NCI-H1436 treated with DMSO at 0.1 percent for 48 hours (cell line): ENCODE measurements around the gene BAHD1.

Experiments used
- DNase-seq: peaks from one replicate; lab custom pipeline; 2025; lab: John Stamatoyannopoulos, UW

The BAHD1 gene

DNA sequence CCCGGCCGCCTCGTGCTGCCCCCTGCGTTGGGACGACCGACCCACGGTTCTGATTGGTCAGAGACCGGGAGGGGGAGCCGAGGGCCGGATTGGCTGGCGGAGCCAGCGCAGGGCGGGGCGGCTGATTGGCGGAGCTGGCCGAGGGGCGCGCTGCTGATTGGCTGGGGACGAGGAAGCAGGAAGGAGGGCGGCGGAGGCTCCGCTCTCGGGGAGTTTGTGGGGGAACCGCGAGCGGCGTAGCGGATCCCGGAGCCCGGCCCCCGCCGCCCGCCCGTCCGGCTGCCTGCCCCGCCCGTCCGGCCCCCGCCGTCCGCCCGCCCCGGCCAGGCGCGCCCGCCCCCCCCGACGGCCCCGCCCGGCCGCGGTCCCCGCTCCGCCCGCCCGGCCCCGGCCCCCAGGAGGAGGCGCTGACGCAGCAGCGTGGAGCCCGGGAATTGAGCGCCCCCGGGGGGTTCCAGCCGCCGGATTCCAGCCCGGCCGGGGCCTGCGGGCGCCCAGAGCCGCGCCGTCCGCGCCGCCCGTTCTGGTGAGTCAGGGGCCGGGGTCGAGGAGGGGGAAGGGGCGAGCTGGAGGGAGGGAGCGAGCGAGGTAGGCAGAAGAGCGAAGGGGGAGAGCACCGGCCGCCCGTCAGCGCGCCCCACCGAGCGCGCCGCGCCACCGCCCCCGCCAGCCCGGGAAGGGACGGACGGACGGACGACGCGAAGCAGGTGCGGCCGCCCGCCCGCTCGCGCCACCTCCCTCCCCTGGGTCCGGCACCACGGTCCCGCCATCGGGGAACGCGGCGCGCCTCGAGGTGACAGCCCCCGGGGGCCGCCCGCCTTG lies at the start of gene BAHD1:
Gene BAHD1, plus strand, starts transcription at position 211 of the 822 bp plus-strand sequence. CDS start 17,512 bp downstream, outside the sequence.
- peak; percentile 73 for DNase-seq

DNA sequence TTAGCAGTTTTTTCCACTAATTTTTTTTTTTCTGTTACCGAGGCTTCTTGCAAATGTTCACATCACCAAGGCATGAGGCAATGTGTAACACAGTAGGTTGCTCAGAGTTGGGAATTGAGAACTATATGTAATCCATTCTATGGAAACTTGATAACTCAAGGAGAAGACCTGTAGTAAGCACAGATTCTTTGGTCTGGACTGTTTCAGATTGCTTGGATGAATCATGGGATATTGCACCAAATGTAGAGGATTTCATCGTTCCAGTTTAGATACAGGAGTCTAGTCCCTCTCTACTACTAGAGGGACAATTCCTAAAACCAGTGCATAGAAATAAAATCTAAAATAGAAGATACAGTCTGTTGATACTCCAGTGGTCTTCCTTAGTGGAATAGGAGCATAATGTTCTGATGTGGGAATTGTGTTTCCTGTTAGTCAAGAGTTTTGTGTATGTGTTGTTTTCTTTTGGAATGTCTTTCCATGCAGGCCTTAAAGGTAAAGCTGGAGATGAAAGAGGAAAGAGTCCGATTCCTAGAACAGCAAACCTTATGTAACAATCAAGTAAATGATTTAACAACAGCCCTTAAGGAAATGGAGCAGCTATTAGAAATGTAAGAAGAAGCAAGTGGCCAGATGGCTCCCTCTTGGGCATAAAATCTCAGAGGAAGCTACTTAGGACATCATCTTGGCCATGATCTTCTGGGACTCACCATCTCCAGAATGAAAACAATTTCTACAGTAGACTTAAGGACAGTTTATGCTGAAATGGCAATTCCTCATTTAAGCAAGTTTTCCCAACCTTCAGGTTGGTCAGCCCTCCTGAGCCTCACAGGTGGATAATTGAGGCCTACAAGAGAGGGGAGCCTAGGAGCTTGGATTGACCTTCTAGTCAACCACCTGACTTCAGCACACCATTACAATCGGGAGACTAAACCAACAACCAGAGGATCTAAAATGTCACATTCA lies 47.5 kb upstream of the BAHD1 start:
- no peak for DNase-seq

DNA sequence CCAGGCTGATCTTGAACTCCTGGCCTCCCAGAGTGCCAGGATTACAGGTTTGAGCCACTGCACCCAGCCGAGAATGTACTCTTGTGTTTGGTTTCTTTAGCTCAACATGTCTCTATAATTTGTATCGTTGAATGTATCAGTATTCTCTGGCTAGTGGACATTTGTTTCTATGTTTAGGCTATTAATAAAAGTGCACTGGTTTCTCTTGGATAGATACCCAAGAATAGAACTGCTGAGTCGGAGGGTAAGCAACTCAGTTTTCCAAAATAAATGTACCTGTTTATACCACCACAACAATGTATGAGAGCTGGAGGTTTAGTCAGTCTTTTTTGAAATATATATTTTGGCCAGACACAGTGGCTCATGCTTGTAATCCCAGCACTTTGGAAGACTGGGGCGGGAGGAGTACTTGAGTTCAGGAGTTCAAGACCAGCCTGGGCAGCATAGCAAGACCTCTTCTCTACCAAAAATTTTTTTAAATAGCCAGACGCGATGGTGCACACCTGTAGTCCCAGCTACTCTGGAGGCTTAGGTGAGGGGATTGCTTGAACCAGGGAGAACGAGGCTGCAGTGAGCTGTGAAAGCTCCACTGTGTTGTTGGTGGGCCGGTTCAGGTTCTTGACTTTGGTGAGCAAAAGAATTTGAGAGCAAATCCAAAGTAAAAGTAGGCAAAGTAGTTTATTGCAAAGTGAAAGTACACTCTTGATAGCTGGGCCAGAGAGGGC lies 42.9 kb upstream of the BAHD1 start:
- DNase-seq, result no peak

DNA sequence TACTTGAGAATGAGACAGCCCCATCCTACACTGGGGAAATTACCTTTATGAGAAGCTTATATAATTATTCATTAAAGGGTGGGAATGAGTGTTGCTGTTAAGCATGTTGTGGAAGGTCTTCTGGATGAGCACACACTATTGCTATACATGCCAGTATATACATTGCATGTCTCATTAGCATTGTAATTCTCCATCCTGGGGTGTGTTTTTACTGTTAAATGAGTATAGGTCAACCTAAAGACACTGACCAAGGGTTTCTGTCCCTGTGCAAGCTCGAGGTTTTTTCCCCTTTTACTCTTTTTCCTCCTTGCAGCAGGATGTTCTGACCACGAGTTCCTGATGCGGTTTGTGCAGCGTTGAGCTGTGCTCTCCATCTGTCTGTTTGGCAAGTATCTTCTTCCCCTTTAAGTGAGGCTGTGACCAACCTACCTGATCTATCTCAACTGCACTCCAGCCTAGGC lies 42.3 kb upstream of the BAHD1 start:
- no peak for DNase-seq

DNA sequence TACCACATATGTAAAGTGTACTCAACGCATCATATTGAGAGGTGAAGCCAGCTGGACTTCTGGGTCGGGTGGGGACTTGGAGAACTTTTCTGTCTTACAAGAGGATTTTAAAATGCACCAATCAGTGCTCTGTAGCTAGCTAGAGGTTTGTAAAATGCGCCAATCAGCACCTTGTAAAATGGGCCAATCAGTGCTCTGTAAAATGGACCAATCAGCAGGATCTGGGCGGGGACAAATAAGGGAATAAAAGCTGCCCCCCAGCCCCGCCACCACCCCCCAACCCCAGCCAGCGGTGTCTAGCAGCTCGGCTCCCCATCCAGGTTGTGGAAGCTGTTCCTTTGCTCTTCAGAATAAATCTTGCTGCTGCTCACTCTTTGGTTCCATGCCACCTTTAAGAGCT lies 41.4 kb upstream of the BAHD1 start:
- DNase-seq, result no peak

DNA sequence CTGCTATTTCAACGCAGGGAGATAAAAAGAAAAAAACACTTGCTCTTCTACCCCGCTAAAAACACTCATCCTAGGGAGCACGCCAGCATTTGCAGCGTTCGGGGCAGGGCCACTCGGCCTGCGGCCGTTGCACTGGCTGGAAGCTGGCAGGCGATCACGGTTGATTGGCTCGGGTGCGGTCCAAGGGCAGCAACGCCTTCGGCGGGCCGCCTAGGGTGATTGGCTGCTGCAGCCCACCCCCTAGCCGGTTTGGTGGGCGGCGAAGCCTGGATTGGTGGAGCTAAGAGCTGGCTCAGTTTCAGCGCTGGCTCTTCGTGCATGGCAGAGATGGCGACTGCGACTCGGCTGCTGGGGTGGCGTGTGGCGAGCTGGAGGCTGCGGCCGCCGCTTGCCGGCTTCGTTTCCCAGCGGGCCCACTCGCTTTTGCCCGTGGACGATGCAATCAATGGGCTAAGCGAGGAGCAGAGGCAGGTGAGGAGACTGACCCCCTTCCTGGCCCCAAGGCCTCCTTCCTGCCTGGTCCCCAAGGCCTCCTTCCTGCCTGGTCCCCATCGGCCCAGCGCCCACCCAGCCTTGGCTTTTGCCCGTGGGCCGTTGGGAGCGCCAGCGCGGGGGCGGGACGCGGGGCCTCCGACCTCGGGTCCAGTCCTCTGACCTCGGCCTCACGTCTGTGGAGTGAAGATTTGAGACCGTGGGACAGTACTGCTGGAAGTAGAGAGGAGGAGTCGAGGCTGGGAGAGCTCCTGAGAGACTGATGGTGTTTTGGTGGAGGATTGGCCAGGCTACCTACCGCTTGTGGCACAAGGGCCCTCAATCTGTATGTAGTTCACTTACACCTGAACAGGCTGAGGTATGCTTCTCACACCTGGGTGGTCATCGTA lies 35.0 kb upstream of the BAHD1 start, which contains the start of gene IVD:
Gene IVD, plus strand, starts transcription at position 295 of the 881 bp plus-strand sequence. Its CDS starts 33 bp downstream, at position 328.
- DNase-seq, result peak; percentile 61

DNA sequence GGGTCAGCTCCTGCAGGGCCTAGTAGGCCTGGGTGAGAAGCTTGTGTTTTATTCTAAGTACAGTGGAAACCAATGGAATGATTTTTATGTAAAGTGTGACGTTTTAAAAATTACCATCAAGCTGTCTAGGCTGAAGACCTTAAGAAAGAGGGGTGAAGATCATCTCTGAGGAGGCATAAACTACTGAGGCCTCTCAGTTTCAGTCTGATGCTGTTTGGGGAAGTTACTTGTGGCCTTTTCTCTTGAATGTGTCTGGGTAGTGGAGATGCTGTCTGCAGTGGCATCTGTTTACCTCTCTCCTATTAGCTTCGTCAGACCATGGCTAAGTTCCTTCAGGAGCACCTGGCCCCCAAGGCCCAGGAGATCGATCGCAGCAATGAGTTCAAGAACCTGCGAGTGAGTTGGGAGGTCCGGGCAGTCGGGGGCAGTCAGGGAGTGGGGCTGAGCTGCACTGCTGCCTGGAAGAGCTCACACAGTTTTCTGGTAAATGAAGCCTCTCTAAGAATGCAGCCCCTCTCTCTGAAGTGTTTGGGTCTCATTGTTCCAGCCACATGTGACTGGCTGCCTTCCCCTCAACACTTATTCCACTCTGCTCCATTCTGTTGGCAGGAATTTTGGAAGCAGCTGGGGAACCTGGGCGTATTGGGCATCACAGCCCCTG lies 33.3 kb upstream of the BAHD1 start:
- no peak for DNase-seq

DNA sequence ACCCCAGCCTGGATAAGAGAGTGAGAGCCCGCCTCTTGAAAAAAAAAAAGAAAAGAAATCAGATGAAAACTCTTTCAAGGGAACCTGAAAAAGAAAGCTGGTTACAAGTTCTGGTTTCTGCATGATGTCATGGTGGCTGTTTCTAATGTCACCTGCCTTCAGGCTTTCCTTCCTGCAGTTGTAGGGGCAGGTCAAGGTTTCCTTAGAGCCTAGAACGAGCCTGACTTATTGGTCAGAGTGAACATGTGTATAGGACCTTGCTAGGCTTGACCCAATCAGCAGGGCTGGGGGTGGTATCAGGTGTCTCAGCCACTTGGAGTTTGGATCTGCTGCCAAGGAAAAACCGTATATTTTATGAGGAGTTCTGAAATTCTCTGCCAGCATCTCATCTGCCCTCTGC lies 31.4 kb upstream of the BAHD1 start:
- no peak for DNase-seq

DNA sequence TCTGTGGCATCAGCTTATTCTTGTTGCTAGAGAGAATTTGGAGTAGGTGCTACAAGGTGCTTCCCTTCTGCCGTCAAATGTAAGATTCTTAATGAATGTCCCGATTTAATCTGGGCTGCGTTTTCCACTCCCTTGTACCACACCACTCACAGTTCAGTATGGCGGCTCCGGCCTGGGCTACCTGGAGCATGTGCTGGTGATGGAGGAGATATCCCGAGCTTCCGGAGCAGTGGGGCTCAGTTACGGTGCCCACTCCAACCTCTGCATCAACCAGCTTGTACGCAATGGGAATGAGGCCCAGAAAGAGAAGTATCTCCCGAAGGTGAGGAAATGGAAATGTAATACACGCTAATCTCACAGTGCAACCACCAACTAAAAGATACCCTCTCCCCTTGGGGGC lies 30.3 kb upstream of the BAHD1 start:
- DNase-seq, result no peak

DNA sequence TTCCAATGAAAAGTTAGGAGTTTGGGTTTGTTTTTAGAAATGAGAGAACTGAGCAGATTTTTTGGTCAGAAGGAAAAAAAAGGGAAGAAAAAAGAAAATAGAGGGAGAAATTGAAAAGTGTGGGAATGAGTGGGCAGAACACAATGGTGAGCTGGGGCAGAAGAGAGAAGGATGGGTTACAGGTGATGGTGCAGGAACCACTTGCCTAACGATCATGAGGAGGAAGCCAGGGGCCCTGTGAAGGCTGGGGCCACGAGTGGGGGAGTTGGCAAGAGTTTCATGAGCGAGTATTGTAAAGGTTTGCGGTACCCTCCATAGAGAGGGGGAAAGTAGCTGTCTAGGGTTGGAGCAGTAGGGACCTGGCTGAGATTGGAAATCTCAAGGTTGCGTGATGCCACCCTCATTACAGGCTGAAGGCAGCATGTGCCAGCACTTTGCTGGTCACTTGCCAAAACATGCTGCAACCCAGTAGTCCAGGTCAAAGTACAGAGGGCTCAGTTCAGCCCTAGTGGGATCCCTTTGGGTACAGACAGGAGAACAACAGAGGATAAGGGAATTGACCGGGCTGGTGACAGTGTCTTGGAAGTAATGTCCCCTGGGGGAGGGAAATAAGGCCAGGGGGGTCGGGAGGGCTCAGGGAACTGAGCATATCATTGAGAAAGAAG lies 28.5 kb upstream of the BAHD1 start:
- no peak for DNase-seq

DNA sequence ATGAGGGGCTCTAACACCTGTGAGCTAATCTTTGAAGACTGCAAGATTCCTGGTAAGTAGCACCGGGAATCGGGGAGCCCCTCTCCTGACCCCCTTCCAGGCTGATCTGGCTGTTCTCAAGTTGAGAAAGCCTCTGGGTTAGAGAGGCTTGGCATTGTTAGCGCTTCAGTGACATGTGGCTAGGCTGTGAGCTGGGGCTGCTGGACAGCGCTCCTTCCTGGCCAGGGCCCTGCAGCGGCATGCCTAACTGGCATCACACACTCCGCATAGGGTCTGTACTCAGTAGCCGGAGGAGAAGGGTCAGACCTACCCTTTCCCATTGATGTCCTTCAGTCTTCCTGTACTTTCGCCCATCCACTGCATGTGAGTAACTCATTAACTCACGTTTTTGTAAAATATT lies 27.7 kb upstream of the BAHD1 start:
- DNase-seq, result no peak

DNA sequence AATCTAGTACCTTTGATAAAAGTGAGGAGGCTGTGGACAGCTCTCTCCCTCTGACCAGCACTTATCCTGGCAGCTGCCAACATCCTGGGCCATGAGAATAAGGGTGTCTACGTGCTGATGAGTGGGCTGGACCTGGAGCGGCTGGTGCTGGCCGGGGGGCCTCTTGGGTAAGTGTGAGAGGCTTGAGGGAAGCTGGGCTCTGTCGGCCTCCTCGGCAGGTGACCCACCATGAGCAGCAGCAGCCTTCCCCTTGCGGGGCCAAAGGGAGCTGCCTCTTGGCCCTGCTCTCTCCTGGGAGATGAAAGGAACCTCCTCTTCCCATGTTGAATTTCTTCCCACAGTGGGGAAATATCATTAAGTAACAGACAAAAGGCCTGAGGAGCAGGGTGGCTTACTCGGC lies 25.9 kb upstream of the BAHD1 start:
- no peak for DNase-seq

DNA sequence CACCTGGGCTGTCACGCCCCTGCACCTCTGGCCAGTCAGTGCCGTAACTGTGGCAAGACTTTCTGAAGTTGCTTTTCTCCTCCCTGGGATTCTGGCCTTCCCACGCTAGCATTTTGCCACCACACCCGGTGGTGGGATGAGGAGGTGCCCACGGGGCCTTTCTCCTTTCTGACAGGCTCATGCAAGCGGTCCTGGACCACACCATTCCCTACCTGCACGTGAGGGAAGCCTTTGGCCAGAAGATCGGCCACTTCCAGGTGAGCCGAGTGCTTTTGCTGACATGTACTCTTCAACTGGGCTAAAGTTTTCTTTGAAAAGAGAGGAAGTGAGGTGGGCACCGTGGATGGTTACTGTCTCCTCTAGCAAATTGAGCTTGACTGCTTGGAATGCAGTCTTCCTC lies 25.5 kb upstream of the BAHD1 start:
- no peak for DNase-seq

DNA sequence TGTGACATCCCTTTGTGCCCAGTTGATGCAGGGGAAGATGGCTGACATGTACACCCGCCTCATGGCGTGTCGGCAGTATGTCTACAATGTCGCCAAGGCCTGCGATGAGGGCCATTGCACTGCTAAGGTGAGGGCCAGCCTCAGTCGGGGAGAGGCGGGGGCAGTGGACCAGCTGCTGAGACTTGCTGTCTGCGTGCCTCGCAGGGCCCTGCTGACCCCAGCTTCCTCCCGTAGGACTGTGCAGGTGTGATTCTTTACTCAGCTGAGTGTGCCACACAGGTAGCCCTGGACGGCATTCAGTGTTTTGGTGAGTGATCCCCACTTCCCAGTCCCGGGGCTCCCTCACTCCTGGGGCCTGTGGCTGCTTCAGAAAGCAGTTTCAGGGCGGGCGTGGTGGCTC lies 24.7 kb upstream of the BAHD1 start:
- DNase-seq, result no peak

DNA sequence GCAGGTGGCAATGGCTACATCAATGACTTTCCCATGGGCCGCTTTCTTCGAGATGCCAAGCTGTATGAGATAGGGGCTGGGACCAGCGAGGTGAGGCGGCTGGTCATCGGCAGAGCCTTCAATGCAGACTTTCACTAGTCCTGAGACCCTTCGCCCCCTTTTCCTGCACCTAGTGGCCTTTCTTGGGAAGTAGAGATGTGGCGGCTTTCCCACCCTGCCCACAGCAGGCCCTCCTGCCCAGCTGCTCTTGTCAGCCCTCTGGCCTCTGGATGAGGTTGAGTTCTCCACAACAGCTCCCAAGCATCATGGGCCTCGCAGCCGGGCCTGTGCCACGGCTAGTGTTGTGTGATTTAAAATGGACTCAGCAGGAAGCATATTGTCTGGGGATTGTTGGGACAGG lies 22.6 kb upstream of the BAHD1 start:
- no peak for DNase-seq

DNA sequence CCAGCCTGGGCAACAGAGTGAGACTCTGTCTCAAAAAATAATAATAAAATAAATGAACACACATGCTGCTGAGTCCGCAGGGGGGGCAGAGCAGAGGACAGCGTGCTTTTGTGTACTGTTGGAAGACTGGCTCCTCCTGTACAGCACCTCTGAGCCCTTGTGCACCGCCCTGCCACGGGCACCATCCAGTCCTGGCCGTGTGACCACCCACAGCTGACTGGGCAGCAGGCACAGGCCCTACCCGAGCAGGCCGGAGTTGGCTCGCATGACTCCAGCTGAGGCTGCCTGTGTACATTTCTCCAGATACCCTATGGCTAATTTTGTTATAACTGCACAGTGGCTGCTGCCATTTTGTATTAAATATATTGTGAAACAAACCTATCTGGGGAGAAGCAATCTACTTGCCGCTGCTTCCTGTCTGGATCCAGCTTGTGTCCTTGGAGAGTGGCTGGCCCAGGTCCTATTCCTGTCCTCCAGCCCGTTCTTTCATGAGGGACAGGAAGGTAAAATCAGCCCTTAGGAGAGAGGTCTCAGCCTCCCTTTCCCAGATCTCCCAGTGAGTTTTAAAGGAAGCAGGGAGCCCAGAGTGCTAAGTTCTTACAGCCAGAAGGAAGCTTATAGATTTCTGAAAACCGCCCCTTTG lies 20.6 kb upstream of the BAHD1 start:
- DNase-seq, result no peak

DNA sequence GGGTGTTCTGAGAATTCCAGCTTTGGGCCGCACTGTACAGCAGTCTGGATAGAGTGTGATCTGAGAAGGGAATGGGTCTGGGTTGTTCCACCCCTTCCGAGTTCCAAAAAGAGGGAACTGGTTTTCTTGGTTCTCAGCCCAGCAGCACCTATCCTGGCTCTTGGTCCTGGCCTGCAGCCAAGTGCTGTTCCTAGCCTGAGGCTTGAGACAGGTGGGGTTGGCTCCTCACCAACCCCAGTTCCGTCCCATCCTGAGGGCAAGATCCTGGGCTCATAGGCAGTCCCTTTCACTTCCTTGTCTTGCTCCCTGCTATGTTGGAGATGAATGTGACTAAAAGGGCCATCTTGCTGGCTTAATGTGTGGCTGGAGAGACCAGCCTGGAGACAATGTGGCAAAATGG lies 20.0 kb upstream of the BAHD1 start:
- no peak for DNase-seq

DNA sequence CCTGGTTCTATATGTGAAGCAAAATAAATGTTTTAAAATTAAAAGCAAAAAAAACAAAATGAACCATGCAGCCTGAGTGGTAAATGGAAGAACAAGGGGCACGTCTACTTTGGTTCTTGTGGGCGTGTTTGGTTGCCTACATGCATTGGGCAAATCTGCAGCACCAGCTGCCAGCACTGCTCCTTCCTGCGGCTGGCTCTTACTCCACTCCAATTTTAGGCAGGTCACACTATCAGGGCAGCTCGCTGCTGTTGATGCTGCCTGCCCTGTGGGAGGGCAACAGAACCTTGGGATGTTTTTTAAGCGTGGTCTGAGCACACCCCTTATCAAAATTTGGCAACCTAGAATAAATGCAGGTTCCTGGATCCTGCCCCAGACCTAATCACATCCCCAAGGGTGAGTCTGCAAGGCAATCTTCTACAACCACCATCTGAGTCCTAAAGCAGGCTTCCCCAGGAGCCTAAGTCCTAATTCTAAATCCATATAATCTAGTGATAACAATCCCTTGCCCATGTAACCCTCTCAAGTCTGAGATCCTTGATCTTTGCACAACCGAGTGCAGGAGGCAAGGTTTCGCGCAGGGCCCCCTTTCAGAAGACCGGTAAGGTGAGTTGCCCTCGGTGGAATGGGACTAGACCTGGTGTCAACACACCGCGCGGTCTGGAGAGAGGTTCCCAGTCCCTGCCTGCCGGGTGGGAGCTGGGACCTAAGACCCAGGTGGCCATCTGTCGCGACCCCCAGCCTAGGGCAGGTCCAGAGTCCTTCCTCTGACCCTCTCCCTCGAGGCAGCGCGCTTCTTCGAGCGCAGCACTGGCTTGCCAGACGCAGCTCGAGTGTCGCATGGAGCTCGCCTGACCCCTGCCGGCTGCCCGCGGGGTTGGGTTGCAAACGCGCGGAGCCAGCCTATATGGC lies 19.3 kb upstream of the BAHD1 start:
- DNase-seq, result no peak
